Left ventricle myocardium superior (tissue), 1 donor: ENCODE data around the gene FSTL1. TPM values are rescaled to one million over a fixed set of nuclear protein-coding genes. Genes with fewer than 3 reads are reported as not detected.
"Not testable (repeated sequence)": the region's sequence is repeated elsewhere in the genome, so short reads cannot be mapped to it uniquely, and the experiment has no call there.

Experiments used
- ATAC-seq: fragments of 200-7000 bp; cut with Tn5 transposase; one replicate; pipeline ENCODE4 v1.9.1; 2020; ENCODE audit warnings: mild to moderate bottlenecking, moderate library complexity
- DNase-seq: peaks from one replicate; pipeline ENCODE4 v3.0.0-alpha.2; 2020
- intact Hi-C: fragments of 100-400 bp; cut with micrococcal nuclease; formaldehyde crosslinking; loops from one replicate; pipeline ENCODE4 v1.11.0; 2022
- total RNA-seq: library from RNA; stranded (reverse); fragmentation: NEBNext Ultra II Directional; extraction: Animal tissue kit (Norgen Biotek cat#: 25700); gene quantifications from one replicate; pipeline ENCODE4 v1.2.1, GENCODE V29; 2021
- donor health status: DM: no; HTN: yes; CAD: no; lungs with severe emphysema.

The FSTL1 gene
- total RNA-seq, 1 donor from 2014 or later = 186 TPM

- intact Hi-C loops = no loop called here
- DNase-seq = no peak
- ATAC-seq = peak; percentile 6
These were observed 57.0 kb downstream of the FSTL1 start for GRCh38 chr3:120393761-120394160.

GRCh38 chr3:120393243-120393642, 57.5 kb downstream of the FSTL1 start:
- intact Hi-C loops = no loop called here
- peak; percentile 58 for ATAC-seq
- DNase-seq = no peak

DNA sequence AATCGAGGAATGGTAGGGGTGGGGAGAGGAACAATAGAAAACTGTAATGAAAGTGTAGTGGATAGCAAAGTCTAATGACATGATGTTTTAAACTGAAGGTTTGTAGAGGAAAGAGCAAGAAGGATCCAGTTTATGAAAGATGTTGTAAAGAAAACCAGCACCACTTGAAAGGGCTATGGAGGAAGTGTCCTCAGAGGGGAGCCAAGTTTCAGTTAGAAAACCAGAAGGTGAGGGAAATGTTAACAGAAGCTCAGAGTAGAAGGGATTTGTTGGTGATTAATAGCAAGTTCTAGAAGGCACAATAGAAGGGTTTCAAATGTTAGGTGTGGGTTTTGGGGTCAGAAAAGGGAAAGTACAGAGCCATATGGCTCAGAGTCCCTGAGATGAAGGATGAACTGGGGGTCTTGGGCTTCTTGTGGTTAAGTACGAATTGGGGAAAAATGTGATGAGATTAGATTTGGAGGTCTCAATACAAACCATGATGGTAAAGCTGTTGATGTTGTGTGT, 67.8 kb downstream of the FSTL1 start:
- intact Hi-C loops = no loop called here
- ATAC-seq = no peak

GRCh38 chr3:120381503-120381902, 69.3 kb downstream of the FSTL1 start:
- no peak for DNase-seq
- intact Hi-C loops = no loop called here
- ATAC-seq = no peak

More for the DNA sequence above, 67.8 kb downstream of the FSTL1 start:
- no peak for DNase-seq

GRCh38 chr3:120377948-120378347, 72.8 kb downstream of the FSTL1 start:
- intact Hi-C loops, DNase-seq, ATAC-seq: not testable (repeated sequence)

DNA sequence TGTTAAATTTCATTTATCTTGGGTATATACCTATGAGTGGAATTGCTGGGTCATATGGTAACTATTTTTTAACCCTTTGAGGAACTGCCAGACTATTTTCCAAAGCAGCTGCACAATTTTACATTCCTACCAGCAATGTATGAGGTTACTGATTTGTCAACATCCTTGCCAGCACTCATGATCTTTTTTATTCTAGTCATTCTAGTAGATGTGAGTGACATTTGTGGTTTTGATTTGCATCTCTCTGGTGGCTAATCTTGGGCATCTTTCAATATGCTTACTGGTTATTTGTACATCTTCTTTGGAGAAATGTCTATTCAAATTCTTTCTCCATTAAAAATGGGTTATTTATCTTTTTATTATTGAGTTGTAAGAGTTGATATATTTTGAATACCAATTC, 80.3 kb downstream of the FSTL1 start:
- no peak for DNase-seq
- ATAC-seq = no peak
- intact Hi-C loops = no loop called here

DNA sequence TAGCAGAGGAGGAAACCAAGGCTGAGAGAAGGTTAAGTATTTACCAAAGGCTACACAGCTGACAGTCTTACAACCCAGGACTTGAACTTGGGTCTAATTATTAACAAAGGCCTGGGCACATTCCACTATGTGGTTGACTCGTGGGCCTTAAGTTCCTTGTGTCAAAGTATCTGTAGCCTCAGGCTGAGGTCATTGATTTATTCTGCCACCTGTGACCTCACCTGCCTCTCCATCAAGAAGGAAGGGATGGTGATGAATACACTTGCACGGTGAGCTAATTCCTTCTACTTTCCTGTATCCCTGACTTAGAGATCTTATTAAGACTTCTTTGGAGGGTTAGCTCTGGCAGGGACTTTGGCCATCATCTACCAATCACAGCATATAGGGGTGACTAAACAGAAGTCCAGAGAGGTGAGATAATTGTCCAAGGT, 81.7 kb downstream of the FSTL1 start:
- ATAC-seq (no peak), DNase-seq (no peak)
- intact Hi-C loops = no loop called here

GRCh38 chr3:120368172-120368571, 82.6 kb downstream of the FSTL1 start:
- DNase-seq (no peak), ATAC-seq (no peak)
- intact Hi-C loops = no loop called here

DNA sequence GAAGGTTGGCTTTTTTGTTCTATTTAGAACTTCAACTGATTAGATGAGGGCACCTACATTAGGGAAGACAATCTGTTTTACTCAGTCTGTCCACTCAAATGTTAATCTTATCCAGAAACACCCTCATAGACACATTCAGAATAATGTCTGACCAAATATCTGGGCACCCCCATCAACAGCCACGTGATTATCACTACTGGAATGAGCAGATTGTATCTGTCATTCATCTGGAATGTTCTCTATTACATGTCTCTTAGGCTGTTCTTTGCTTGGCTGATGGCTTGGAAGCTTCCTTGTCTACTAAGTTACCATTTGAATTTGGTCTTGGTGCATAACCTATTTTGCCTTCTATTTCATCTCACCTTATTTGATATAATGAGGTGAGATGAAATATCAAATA, 86.0 kb downstream of the FSTL1 start:
- ATAC-seq (no peak), DNase-seq (no peak)
- intact Hi-C loops = no loop called here

DNA sequence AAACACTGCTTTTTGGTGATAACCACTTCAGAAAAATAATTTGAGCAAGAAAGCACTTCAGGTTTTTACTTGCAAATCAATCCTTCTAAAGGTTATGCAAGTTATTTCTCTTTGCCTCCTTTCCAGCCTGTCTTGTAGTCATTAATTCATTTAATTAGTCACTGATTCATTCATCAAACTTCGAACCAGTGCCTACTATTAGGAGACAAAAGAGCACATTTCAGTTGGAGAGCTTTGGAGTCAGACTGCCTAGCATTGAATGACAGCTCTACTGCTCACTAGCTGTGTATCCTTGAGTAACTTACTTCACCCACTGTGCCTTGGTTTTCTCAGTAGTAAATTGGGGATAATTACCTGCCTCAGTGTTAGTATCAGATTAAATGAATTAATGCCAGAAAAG, 86.7 kb downstream of the FSTL1 start:
- intact Hi-C loops = no loop called here
- no peak for ATAC-seq

DNA sequence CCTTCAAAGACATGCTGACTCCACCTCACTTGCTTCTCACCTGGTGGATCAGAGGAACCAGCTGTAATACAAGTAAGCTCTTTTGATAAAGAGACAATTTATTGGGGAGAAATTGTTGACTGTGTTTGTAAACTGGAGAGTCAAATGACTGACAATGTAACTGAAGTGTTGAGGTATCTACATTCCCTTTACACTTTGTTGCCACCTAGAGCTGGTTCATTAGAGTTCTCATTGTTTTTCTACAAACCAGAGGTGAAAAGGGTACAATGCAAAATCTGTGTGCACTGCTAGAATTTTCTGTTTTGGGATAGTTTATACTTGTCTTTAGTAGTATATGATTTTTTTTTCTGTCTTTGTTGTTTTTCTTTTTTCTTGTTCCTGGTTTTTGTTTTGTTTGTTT, 93.0 kb downstream of the FSTL1 start:
- intact Hi-C loops = no loop called here
- no peak for DNase-seq
- ATAC-seq = no peak

More for the DNA sequence above, 86.7 kb downstream of the FSTL1 start:
- DNase-seq = no peak

GRCh38 chr3:120355486-120355885, 95.3 kb downstream of the FSTL1 start:
- intact Hi-C loops = no loop called here
- ATAC-seq (no peak), DNase-seq (no peak)

GRCh38 chr3:120353463-120353862, 97.3 kb downstream of the FSTL1 start:
- ATAC-seq = no peak
- intact Hi-C loops = no loop called here
- no peak for DNase-seq

DNA sequence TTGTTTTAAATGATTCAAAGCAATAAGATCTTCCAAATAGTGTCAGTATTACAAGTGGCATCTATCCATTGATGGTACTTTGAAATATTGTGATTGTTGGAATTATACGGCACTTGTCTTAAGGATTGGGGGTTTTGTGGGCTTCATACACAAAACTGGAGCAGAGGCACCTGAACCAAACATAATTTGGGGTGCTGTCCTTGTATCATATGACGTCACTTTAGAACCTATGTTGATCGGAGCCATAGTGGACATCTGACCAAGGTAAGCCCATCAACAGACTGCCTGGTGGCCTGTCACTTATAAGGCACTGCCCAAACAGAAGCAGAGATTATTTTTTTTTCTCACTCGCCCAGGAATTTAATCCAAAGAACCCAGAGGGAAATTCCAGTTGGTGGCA, 98.8 kb downstream of the FSTL1 start:
- no peak for DNase-seq
- intact Hi-C loops = no loop called here
- no peak for ATAC-seq

GRCh38 chr3:120350401-120350941, 100.3 kb downstream of the FSTL1 start:
- intact Hi-C loops = no loop called here
- ATAC-seq = no peak
- peak; percentile 37 for DNase-seq

- ATAC-seq = no peak
- intact Hi-C loops = no loop called here
- no peak for DNase-seq
These were observed 101.0 kb downstream of the FSTL1 start for GRCh38 chr3:120349855-120350125.

GRCh38 chr3:120348991-120349854, 101.6 kb downstream of the FSTL1 start, which contains the start of gene LRRC58:
Gene LRRC58 (minus strand): TSS chr3:120349354. CDS start chr3:120349243, 111 bp downstream.
- intact Hi-C loops = no loop called here
- ATAC-seq (peak; percentile 97), DNase-seq (peak; percentile 97)

DNA sequence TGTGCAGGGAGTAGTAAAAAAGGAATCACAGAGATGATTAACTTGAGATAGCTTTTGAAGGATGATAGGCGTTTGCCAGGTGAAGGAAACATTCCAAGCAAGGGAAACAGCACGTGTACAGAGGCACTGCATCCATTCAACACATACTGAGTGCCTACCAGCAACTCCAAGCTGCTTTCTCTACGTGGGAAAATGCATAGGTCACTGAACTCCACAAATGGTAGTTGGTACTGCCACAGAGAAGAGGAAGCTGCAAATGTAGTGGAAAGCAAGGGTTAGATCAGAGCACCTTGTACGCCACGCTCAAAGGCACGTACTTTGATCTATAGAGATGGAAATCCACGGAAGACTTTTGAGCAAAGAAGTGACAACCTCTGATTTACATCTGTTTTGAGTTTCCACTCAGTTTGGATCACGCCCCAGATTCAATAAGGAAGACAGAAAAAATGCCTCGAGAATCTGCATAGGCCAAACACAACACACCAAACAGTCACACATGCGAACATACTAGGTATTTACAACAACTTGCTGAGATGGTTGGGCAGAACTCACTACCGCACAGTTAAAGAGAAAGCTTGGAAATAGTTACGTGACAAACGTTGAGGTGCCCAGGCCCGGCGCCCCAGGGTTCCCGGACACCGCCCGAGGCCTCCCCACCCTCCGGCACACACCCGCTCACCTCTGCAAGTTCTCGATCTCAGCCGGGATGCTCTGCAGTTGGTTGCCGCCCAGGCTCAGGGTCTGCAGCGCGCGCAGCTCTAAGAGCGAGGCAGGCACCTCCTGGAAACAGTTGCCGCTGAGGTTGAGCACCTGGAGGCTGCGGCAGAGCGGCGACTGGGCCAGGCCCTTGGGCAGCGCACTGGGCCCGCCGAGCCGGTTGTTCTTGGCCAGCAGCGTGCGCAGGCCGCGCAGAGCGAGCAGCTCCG, 102.5 kb downstream of the FSTL1 start:
- DNase-seq (no peak), ATAC-seq (no peak)
- intact Hi-C loops = no loop called here

DNA sequence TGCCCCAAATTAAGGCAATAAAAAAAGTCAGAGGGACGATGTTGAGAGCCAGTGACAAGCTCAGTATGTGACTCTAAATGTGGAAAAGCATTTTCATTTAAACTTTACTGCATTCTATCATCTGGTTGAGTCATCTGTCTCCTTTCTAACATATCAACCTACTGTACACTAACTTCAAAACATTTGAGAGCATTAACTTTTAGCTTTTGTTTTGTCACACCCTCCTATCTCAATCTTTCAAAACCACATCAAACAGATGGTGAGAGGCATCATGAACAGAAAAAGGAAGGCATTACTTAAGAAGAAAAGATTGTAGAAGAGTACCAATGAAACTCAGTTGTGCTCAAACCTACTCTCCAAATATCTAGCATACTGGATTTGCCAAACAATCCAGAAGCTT, 106.4 kb downstream of the FSTL1 start:
- DNase-seq (no peak), ATAC-seq (no peak)
- intact Hi-C loops = no loop called here
